Stimulated activated CD8-positive, alpha-beta memory T cell treated with anti-CD3 and anti-CD28 coated beads, Interleukin-2, amount 100 ng/mL, for 48 hours (primary cell): ENCODE measurements around the gene GFPT2.
"Not testable (repeated sequence)": the region's sequence is repeated elsewhere in the genome, so short reads cannot be mapped to it uniquely, and the experiment has no call there.

Experiments used
- DNase-seq, 2 donors: peaks; one replicate each; pipeline ENCODE4 v3.0.0-alpha.2; 2020; ENCODE audit warnings: low read depth in 2 of 2

The GFPT2 gene

GRCh38 chr5:180304431-180305375 is 48.4 kb downstream of the GFPT2 start:
- DNase-seq = no peak

GRCh38 chr5:180304016-180304292 is 49.2 kb downstream of the GFPT2 start:
- no peak for DNase-seq

GRCh38 chr5:180303226-180304015 is 49.7 kb downstream of the GFPT2 start:
- no peak for DNase-seq

GRCh38 chr5:180302256-180302655 is 50.9 kb downstream of the GFPT2 start:
- no peak for DNase-seq

GRCh38 chr5:180301253-180301652 is 51.9 kb downstream of the GFPT2 start:
- no peak for DNase-seq

- DNase-seq = no peak
Observed at GRCh38 chr5:180299526-180299925, 53.6 kb downstream of the GFPT2 start.

- not testable (repeated sequence) for DNase-seq
Observed at GRCh38 chr5:180299014-180299413, 54.1 kb downstream of the GFPT2 start.

GRCh38 chr5:180297587-180298282 is 55.4 kb downstream of the GFPT2 start:
- DNase-seq = no peak

- DNase-seq = no peak
Observed at GRCh38 chr5:180296771-180297170, 56.4 kb downstream of the GFPT2 start.

GRCh38 chr5:180294913-180295555 is 58.1 kb downstream of the GFPT2 start:
- no peak for DNase-seq

- no peak for DNase-seq
Observed at GRCh38 chr5:180294411-180294810, 58.7 kb downstream of the GFPT2 start.

- DNase-seq = peak; percentile 72 to 82
Observed at GRCh38 chr5:180291943-180292831, 60.9 kb downstream of the GFPT2 start, which contains the start of gene MAPK9. Gene MAPK9 (minus strand): TSS chr5:180292083. CDS start chr5:180280561, 11,522 bp downstream.

GRCh38 chr5:180291234-180291940 is 61.7 kb downstream of the GFPT2 start:
- peak in 1 of 2 donors; percentile 14 for DNase-seq

GRCh38 chr5:180290568-180291233 is 62.4 kb downstream of the GFPT2 start:
- no peak for DNase-seq

- DNase-seq = no peak
Observed at GRCh38 chr5:180289966-180290365, 63.2 kb downstream of the GFPT2 start.

GRCh38 chr5:180289433-180289832 is 63.7 kb downstream of the GFPT2 start:
- no peak for DNase-seq

GRCh38 chr5:180287868-180288267 is 65.3 kb downstream of the GFPT2 start:
- no peak for DNase-seq

- no peak for DNase-seq
Observed at GRCh38 chr5:180287404-180287803, 65.7 kb downstream of the GFPT2 start.

GRCh38 chr5:180284149-180284548 is 69.0 kb downstream of the GFPT2 start:
- DNase-seq = no peak
